GM12873 (cell line): ENCODE results near the gene NOL12.

Experiments
- CTCF ChIP-seq: IDR thresholded peaks from 2 replicates; pipeline ENCODE4 v1.5.1; 2012; ENCODE audit warnings: low read depth, mild to moderate bottlenecking, moderate library complexity, low read length, control low read depth; ENCODE audit not compliant: insufficient read depth; ENCODE audit errors: missing control alignments

NOL12 gene

GRCh38 chr22:37662039-37662438 is 24.1 kb upstream of the NOL12 start:
- TF ChIP-seq CTCF, result no peak

- no peak for TF ChIP-seq CTCF
These were observed 22.5 kb upstream of the NOL12 start for GRCh38 chr22:37663521-37664140.

- TF ChIP-seq CTCF, result no peak
These were observed 21.7 kb upstream of the NOL12 start for GRCh38 chr22:37664249-37665101.

GRCh38 chr22:37665487-37665886 is 20.7 kb upstream of the NOL12 start:
- no peak for TF ChIP-seq CTCF

- TF ChIP-seq CTCF, result no peak
These were observed 16.6 kb upstream of the NOL12 start for GRCh38 chr22:37669586-37669985.

- peak; percentile 26 for TF ChIP-seq CTCF
These were observed 13.8 kb upstream of the NOL12 start for GRCh38 chr22:37672206-37672919.

- no peak for TF ChIP-seq CTCF
These were observed 13.2 kb upstream of the NOL12 start for GRCh38 chr22:37672920-37673455.
